Loucy (cell line): ENCODE measurements around the gene PUM2.

Experiments
- H2AFZ ChIP-seq: fragments of 200-600 bp; sonication (generic); 2 replicates; pipeline ENCODE4 v1.6.0; 2016; ENCODE audit warnings: antibody characterized with exemption, mild to moderate bottlenecking, low read length, moderate library complexity
- H3F3A ChIP-seq: fragments of 200-600 bp; 2 replicates; pipeline ENCODE4 v1.6.0; 2016; ENCODE audit warnings: antibody characterized with exemption, low read depth, mild to moderate bottlenecking
- H3K27me3 ChIP-seq: fragments of 200-600 bp; sonication (generic); 2 replicates; pipeline ENCODE4 v1.6.1; 2014; ENCODE audit warnings: low read length, mild to moderate bottlenecking; ENCODE audit not compliant: insufficient read depth, poor library complexity, severe bottlenecking
- H3K36me3 ChIP-seq: fragments of 200-600 bp; sonication (generic); 2 replicates; pipeline ENCODE4 v1.6.1; 2016; ENCODE audit warnings: low read length; ENCODE audit not compliant: insufficient read depth
- H3K4me1 ChIP-seq: fragments of 200-600 bp; sonication (generic); 2 replicates; pipeline ENCODE4 v1.5.1; 2014; ENCODE audit warnings: low read length, mild to moderate bottlenecking; ENCODE audit not compliant: insufficient read depth, poor library complexity, severe bottlenecking
- H3K4me2 ChIP-seq: fragments of 200-600 bp; sonication (generic); 2 replicates; pipeline ENCODE4 v1.6.0; 2014; ENCODE audit warnings: antibody characterized with exemption, low read length, low read depth, mild to moderate bottlenecking; ENCODE audit not compliant: poor library complexity, severe bottlenecking
- H3K4me3 ChIP-seq: fragments of 200-600 bp; sonication (generic); 2 replicates; pipeline ENCODE4 v1.5.1; 2014; ENCODE audit warnings: low read length, mild to moderate bottlenecking, mixed read lengths; ENCODE audit not compliant: poor library complexity, severe bottlenecking
- H3K79me2 ChIP-seq: fragments of 200-600 bp; sonication (generic); 2 replicates; pipeline ENCODE4 v1.6.1; 2014; ENCODE audit warnings: low read length; ENCODE audit not compliant: insufficient read depth
- H3K9ac ChIP-seq: fragments of 200-600 bp; sonication (generic); 2 replicates; pipeline ENCODE4 v1.6.0; 2014; ENCODE audit warnings: mild to moderate bottlenecking, low read depth, low read length, moderate library complexity; ENCODE audit not compliant: poor library complexity, severe bottlenecking
- H3K9me2 ChIP-seq: fragments of 200-600 bp; sonication (generic); replicated peaks from 2 replicates; pipeline ENCODE4 v1.6.1; 2016; ENCODE audit warnings: low read depth, low read length, mixed read lengths
- H3K9me3 ChIP-seq: fragments of 200-600 bp; sonication (generic); 2 replicates; pipeline ENCODE4 v1.6.1; 2014; ENCODE audit warnings: mild to moderate bottlenecking, antibody characterized with exemption, low read length, low read depth; ENCODE audit not compliant: insufficient read depth
- H4K20me1 ChIP-seq: fragments of 200-600 bp; sonication (generic); 2 replicates; pipeline ENCODE4 v1.6.0; 2014; ENCODE audit warnings: antibody characterized with exemption, low read length, mild to moderate bottlenecking; ENCODE audit not compliant: insufficient read depth, poor library complexity, severe bottlenecking
- CTCF ChIP-seq: fragments of 200-600 bp; sonication (generic); conservative IDR thresholded peaks from 2 replicates; pipeline ENCODE4 v1.5.1; 2014; ENCODE audit warnings: mild to moderate bottlenecking, antibody characterized with exemption, low read length
- EZH2phosphoT487 ChIP-seq: fragments of 200-600 bp; IDR thresholded peaks from 2 replicates; pipeline ENCODE4 v1.6.1; 2018; ENCODE audit warnings: antibody characterized with exemption, mild to moderate bottlenecking, moderate library complexity, borderline replicate concordance

PUM2 gene

GRCh38 chr2:20391951-20392699, 41.5 kb upstream of the PUM2 start:
- no peak for TF ChIP-seq CTCF
- TF ChIP-seq EZH2phosphoT487: no peak

GRCh38 chr2:20390524-20391123, 40.0 kb upstream of the PUM2 start:
- H3K79me2 ChIP-seq: no peaks in the 10 kb centered on the region
- H3K36me3 ChIP-seq: no peaks in the 10 kb centered on the region
- H3K27me3 ChIP-seq: no peaks in the 10 kb centered on the region
- no peaks in the 10 kb centered on the region for H3F3A ChIP-seq
- no peaks in the 10 kb centered on the region for H3K9me2 ChIP-seq
- TF ChIP-seq EZH2phosphoT487 (no peak), CTCF (no peak)
- H3K9me3 ChIP-seq: no peaks in the 10 kb centered on the region
- H3K4me3 ChIP-seq: no peak overlapping the region
- H4K20me1 ChIP-seq: no peaks in the 10 kb centered on the region
- H3K4me1 ChIP-seq: no peaks in the 10 kb centered on the region
- H3K9ac ChIP-seq: no peak overlapping the region
- H2AFZ ChIP-seq: no peak overlapping the region
- no peak overlapping the region for H3K4me2 ChIP-seq

More at GRCh38 chr2:20391951-20392699, 41.5 kb upstream of the PUM2 start:
- H3K9me3 ChIP-seq: no peaks in the 10 kb centered on the region
- H3K4me1 ChIP-seq: no peaks in the 10 kb centered on the region
- no peaks in the 10 kb centered on the region for H3K27me3 ChIP-seq
- no peaks in the 10 kb centered on the region for H3K79me2 ChIP-seq
- no peaks in the 10 kb centered on the region for H3K9me2 ChIP-seq
- no peak overlapping the region for H2AFZ ChIP-seq
- no peak overlapping the region for H3K9ac ChIP-seq
- H3K4me2 ChIP-seq: no peak overlapping the region
- H3F3A ChIP-seq: no peaks in the 10 kb centered on the region
- no peaks in the 10 kb centered on the region for H4K20me1 ChIP-seq
- no peak overlapping the region for H3K4me3 ChIP-seq
- H3K36me3 ChIP-seq: no peaks in the 10 kb centered on the region

DNA sequence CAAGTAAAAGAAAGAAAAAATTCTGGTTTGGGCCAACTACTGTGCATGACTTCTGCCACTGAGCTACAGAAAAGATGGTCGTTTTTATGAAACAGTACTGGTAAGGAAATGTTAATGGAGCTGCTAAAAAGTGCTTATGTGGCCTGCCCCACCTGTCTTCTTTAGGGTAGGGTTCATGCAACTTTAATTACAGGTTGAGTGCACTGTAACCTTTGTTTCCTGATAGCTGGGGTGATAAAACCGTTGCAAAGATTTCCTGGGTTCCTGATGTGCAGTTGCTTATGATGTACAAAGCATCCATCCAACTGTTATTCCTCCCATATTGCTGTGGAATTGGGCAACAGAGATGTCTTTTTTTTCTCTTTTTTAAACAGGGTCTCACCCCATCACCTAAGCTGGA, 34.3 kb upstream of the PUM2 start:
- Histone ChIP-seq H3K27me3 (no peaks in the 10 kb centered on the region), H3K9me2 (no peaks in the 10 kb centered on the region), H3F3A (no peaks in the 10 kb centered on the region), H2AFZ (no peak overlapping the region), H3K79me2 (no peaks in the 10 kb centered on the region), H3K9me3 (no peaks in the 10 kb centered on the region), H3K4me1 (no peaks in the 10 kb centered on the region), H3K4me2 (no peak overlapping the region), H3K9ac (no peak overlapping the region), H3K4me3 (no peak overlapping the region), H3K36me3 (no peaks in the 10 kb centered on the region), H4K20me1 (no peaks in the 10 kb centered on the region)
- TF ChIP-seq EZH2phosphoT487 (no peak), CTCF (no peak)
